K562 treated with DMSO at 1 percent for 12 hours (cell line): ENCODE results near the gene RHBDL1. TPM values are rescaled to one million over a fixed set of nuclear protein-coding genes. Genes with fewer than 3 reads are reported as not detected.

Experiments
- total RNA-seq: library from RNA; unstranded; fragments of 300-600 nt; gene quantifications from 2 replicates; pipeline ENCODE4 v1.2.3, GENCODE V29; 2022; ENCODE audit not compliant: insufficient read depth

The RHBDL1 gene
- total RNA-seq, result 2.5 and 4.9 TPM in 2 replicates

GRCh38 chr16:674968-675883 lies at the start of gene RHBDL1:
Gene RHBDL1, plus strand, starts transcription at chr16:675671. Its CDS starts 120 bp downstream, at chr16:675791.

GRCh38 chr16:630815-631405 lies 44.6 kb upstream of the RHBDL1 start, which contains the start of gene WFIKKN1:
Gene WFIKKN1, plus strand, starts transcription at chr16:630985. Its CDS starts 269 bp downstream, at chr16:631254.

DNA sequence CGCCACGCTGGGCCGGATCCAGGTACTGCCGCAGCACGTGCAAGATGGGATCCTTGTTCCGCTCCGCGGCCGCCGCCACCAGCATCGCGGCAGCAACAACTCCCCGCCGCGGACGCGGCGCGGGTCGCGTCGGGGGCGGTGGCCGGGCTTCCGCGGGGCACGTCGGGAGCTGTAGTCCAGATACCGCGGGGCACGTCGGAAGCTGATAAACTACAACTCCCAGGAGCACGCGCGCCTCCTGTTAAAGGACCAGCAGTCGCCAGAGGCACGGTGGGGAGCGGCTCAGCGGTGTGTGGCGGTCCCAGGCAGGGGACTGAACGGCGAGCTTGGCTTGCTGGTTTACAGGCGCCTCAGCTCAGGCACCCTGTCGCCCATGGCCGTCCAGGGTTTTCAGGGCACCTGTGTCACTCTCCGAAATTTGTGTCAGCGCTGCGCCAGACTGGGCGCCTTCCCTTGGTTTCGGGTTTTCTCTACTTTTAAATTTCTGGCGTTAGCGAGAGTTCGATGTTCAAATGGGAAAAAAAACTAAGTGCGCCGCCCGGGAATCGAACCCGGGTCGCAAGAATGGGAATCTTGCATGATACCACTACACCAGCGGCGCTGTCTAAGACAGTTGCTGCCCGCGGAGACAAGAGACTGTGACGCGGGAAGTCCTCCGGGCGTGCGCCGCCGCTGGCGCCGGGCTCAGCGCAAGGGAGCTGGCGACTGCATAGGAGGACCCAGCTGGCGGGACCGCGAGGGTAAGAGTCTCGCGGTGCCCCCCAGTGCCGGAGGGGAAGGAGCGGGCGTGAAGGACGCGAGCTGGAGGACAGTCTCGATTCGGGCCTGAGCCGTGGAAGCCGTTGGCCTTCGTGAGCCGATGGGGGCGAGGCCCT lies 39.0 kb upstream of the RHBDL1 start, which contains the start of gene METTL26:
Gene METTL26, minus strand, starts transcription at position 100 of the 875 bp plus-strand sequence. Its CDS starts 15 bp downstream, at position 85.

GRCh38 chr16:641326-642188 lies 33.9 kb upstream of the RHBDL1 start, which contains the start of gene MCRIP2:
Gene MCRIP2, plus strand, starts transcription at chr16:641828. Its CDS starts 164 bp downstream, at chr16:641992.

DNA sequence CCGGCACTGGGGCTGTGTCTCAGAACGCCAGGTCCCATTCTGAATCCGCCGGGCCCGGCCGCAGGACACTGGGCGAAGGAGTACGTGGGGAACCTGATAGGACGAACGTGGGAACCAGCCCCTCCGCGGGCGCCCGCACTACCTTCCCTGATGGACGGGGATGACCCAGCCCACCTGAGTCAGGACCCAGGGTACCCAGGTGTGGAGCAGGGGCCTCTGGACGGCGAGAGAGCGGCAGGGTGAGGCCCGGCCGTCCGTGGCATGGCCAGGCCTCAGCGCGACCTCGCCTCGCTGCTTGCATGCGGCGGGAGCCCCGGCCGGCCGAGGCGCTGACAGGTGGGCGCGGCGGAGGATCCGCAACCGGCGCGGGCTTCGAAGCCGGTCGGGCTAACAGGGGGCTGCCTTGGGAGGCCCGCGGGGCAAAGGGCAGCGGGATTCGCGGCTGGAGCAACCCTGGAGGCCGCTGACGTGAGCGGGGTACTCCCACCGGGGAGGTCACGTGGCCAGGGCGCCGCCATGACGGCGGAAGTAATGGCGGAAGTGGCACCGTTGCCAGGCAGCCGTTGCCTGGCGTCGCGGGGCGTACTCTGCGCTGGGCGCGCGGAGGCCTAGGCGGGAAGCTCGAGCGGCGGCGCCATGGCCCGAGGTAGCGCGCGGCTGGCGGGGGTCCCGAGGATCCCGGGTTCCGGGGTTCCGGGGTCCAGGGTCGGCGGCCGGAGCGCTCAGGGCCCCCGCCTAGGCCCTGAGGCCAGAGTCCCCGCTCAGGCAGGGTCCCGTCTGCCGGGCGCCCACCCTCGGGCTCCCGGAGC lies 26.5 kb upstream of the RHBDL1 start, which contains the start of gene WDR90:
Gene WDR90, plus strand, starts transcription at position 585 of the 809 bp plus-strand sequence. Its CDS starts 52 bp downstream, at position 637.

GRCh38 chr16:667780-668518 lies 7.5 kb upstream of the RHBDL1 start, which contains the start of gene RHOT2:
Gene RHOT2, plus strand, starts transcription at chr16:668132. Its CDS starts 68 bp downstream, at chr16:668200.

DNA sequence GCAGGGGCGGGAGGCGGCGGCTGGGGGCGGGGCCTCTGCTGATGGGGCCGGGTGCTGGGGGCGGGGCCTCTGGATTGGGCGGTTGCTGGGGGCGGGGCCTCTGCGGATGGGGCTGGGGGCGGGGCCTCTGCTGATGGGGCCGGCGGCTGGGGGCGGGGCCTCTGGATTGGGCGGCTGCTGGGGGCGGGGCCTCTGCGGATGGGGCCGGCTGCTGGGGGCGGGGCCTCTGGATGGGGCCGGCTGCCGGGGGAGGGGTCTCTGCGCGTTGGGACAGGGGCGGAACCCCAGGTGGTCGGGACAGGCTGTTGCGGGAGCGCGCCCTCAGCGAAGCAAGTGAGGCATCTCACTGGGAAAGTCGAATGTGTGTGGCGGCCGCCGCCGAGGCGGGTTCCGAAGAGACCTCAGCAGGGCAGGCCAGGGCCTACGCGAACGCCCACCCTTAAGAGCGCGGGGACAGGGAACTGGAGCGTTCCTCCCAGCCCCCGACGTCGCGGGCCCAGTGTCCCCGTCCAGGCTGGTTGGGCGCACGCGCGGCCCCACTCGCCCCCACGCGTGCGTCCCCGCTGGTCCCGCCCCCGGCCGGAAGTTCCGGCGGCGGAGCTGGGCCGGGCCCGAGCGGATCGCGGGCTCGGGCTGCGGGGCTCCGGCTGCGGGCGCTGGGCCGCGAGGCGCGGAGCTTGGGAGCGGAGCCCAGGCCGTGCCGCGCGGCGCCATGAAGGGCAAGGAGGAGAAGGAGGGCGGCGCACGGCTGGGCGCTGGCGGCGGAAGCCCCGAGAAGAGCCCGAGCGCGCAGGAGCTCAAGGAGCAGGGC lies 4.5 kb downstream of the RHBDL1 start, which contains the start of gene STUB1:
Gene STUB1, plus strand, starts transcription at position 597 of the 811 bp plus-strand sequence. Its CDS starts 116 bp downstream, at position 713.

DNA sequence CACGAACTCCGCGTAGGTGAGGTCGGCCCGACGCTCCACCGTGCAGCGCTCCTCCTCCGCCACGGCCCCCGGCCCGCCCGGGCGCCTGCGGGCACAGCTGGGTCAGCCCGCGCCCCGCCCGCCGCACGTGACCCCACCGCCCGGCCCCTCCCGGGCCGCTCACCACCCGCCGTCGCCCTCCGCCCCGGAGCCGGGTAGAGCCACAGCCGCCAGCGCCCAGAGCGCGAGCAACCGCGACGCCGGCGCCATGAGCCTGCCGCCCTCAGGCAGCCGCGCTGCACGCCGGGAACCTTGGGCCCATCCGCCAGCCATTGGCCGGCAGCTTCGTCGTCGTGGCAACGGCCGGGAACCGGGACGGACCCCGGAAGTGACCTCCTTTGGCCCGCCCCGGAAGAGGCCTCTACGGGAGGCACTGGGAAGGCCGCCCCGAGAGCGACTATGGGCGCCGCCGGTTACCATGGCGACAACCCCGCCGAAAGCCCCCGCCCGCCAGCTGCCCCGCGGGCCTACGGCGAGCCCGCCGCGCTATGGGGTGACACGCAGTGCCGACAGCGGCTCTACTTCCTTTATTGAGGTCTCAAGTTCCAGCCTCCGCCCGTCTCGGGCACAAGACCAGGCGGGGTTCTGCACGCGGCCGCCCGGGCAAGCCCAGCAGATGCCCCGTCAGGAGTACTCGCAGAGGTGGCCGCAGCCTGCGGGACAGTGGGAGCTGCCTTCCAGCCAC lies 8.8 kb downstream of the RHBDL1 start, which contains the start of gene JMJD8:
Gene JMJD8, minus strand, starts transcription at position 264 of the 724 bp plus-strand sequence. Its CDS starts 15 bp downstream, at position 249.

GRCh38 chr16:705431-706188 lies 30.1 kb downstream of the RHBDL1 start, which contains the start of gene FBXL16:
Gene FBXL16, minus strand, starts transcription at chr16:705801. Its CDS starts 8,396 bp downstream, at chr16:697405.

DNA sequence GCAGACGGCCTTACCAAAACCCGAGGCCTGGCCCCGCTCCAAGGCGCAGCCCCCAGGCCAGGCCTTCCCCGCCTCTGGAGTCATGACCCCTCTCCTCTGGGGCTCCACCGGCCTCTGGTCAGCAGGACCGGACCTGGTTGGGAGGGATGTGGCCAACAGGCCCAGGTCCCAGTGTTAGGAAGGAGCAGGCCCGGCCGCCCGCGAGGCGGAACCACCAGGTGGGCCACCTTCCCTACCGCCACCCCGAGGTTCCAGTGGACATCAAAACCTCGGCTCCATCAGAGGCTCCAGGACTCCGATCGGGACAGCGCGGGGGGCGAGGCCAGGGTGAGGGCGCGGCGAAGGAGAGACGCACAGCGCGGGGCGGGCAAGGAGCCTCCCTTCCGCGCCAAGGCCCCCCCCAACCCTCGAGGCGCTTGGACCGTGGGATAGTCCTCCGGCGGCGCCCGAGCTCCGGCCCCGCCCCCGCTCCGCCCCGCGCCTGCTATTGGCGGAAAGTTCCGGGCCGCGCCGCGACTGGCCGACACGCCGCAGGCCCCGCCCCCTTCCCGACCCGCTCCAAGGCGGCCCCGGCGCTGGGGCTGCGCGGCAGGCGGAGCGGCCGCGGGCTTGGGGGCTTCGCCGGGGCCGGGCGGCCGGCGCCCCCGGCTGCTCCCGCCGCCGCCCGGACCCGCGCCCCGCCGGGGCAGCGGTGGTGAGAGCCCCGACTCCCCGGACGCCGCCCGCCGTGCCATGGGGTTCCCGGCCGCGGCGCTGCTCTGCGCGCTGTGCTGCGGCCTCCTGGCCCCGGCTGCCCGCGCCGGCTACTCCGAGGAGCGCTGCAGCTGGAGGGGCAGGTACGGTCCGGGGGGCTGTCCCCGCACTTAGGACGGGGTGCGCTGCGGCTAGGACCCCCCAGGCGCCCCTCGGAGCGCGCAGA lies 39.3 kb downstream of the RHBDL1 start, which contains the start of gene METRN:
Gene METRN, plus strand, starts transcription at position 561 of the 919 bp plus-strand sequence. Its CDS starts 172 bp downstream, at position 733.

GRCh38 chr16:720990-721764 lies 45.7 kb downstream of the RHBDL1 start, which contains the start of gene ANTKMT:
Gene ANTKMT, plus strand, starts transcription at chr16:721146. Its CDS starts 129 bp downstream, at chr16:721275.

DNA sequence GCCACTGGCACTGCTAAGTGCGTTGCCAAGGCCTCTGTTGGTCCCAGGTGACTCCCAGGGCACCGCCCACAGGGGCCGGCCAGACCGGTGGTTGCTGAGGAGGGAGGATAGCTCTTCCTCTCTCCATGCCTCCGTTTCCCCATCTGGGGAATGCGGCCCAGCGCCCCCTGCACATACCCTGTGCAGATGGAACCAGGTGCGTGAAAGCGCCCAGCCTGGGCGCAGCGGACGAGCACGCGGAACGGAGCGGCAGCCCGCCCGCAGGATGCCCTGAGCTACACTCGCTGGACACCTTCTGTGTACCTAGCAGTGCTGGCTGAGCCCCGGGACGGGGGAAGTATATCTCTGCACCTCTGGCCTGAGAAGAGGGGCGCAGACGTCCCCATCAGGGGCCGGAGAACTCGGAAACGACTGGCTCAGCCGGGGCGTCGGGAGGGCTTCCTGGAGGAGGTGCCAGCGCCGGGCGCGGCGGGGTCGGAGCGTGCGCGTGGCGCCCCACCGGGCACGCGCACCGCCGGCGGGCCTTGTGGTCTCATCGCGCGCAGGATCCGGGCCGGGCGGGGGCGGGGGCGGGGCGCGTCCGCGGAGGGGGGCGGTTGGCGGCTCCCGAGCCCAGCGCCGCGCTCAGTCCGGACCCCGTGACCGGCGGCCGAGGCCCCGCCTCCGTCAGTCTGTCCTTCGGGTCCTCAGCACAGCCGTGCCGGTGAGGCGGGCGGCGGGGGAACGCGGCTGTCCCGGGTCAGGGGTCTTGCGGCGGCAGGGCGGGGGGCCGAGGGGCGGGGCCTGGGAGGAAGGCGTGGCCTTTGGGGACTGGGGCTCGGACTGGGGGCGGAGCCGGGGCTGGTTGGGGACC lies 51.2 kb downstream of the RHBDL1 start, which contains the start of the genes CCDC78 and HAGHL:
Gene CCDC78, minus strand, starts transcription at position 6 of the 853 bp plus-strand sequence. CDS start 76 bp downstream, outside the sequence.
Gene HAGHL, plus strand, starts transcription at position 669 of the 853 bp plus-strand sequence. CDS start 404 bp downstream, outside the sequence.

